NOMO-1 treated with DMSO at 0.1 percent for 48 hours (cell line): ENCODE results near the gene BBS1.
"Not testable (repeated sequence)": the region's sequence is repeated elsewhere in the genome, so short reads cannot be mapped to it uniquely, and the experiment has no call there.

Experiments
- DNase-seq: peaks from one replicate; lab custom pipeline; 2025; ENCODE audit not compliant: unreplicated experiment; lab: John Stamatoyannopoulos, UW

Gene BBS1

GRCh38 chr11:66523611-66524010 lies 13.2 kb downstream of the BBS1 start:
- no peak for DNase-seq

- no peak for DNase-seq
Measured at GRCh38 chr11:66524304-66525040, 14.0 kb downstream of the BBS1 start.

- DNase-seq = no peak
Measured at GRCh38 chr11:66529069-66529468, 18.6 kb downstream of the BBS1 start.

GRCh38 chr11:66529655-66530054 lies 19.2 kb downstream of the BBS1 start:
- DNase-seq = no peak

GRCh38 chr11:66530927-66531709 lies 20.7 kb downstream of the BBS1 start:
- DNase-seq = no peak

GRCh38 chr11:66531841-66532240 lies 21.4 kb downstream of the BBS1 start:
- DNase-seq = no peak

GRCh38 chr11:66532784-66533183 lies 22.3 kb downstream of the BBS1 start:
- no peak for DNase-seq

GRCh38 chr11:66539170-66539869 lies 28.9 kb downstream of the BBS1 start:
- no peak for DNase-seq

- no peak for DNase-seq
Measured at GRCh38 chr11:66539870-66540213, 29.4 kb downstream of the BBS1 start.

- not testable (repeated sequence) for DNase-seq
Measured at GRCh38 chr11:66540598-66540997, 30.2 kb downstream of the BBS1 start.

GRCh38 chr11:66541892-66542291 lies 31.5 kb downstream of the BBS1 start:
- no peak for DNase-seq

- DNase-seq = no peak
Measured at GRCh38 chr11:66542362-66542761, 31.9 kb downstream of the BBS1 start.

GRCh38 chr11:66543263-66544107 lies 33.0 kb downstream of the BBS1 start:
- DNase-seq = no peak

- DNase-seq = not testable (repeated sequence)
Measured at GRCh38 chr11:66544952-66545351, 34.5 kb downstream of the BBS1 start.

GRCh38 chr11:66545701-66546367 lies 35.4 kb downstream of the BBS1 start, which contains the start of gene ZDHHC24:
TSS of gene ZDHHC24 (minus strand) at chr11:66546048. CDS start at chr11:66546003, 45 bp downstream.
- DNase-seq = peak; percentile 98

GRCh38 chr11:66546368-66546965 lies 36.0 kb downstream of the BBS1 start, which contains the start of gene ACTN3:
TSS of gene ACTN3 (plus strand) at chr11:66546903. CDS start at chr11:66546938, 35 bp downstream.
- DNase-seq = no peak

GRCh38 chr11:66546966-66547661 lies 36.7 kb downstream of the BBS1 start:
- no peak for DNase-seq

GRCh38 chr11:66547662-66548009 lies 37.2 kb downstream of the BBS1 start:
- no peak for DNase-seq

- DNase-seq = no peak
Measured at GRCh38 chr11:66548041-66548440, 37.6 kb downstream of the BBS1 start.
